GM21447 (cell line): Measurements from ENCODE around the gene TRMT1.
A peak's percentile ranks its signal among the peaks of the same experiment; 100 is the strongest.
"Not testable (repeated sequence)": the region's sequence is repeated elsewhere in the genome, so short reads cannot be mapped to it uniquely, and the experiment has no call there.

ENCODE experiments used
- ATAC-seq: cut with Tn5 transposase; IDR thresholded peaks from one replicate; pipeline ENCODE4 v1.9.1; 2021; ENCODE audit not compliant: unreplicated experiment

The TRMT1 gene

GRCh38 chr19:13116282-13117175 is at the start of gene TRMT1:
TSS of gene TRMT1 (minus strand) at chr19:13116740. CDS start at chr19:13116399, 341 bp downstream.
- peak; percentile 53 for ATAC-seq

GRCh38 chr19:13166151-13166550 is 49.6 kb upstream of the TRMT1 start:
- not testable (repeated sequence) for ATAC-seq

- no peak for ATAC-seq
Measured at GRCh38 chr19:13165162-13165997, 48.8 kb upstream of the TRMT1 start.

- ATAC-seq: no peak
Measured at GRCh38 chr19:13164343-13165161, 48.0 kb upstream of the TRMT1 start.

- ATAC-seq: no peak
Measured at GRCh38 chr19:13163609-13164342, 47.2 kb upstream of the TRMT1 start.

GRCh38 chr19:13162724-13163608 is 46.4 kb upstream of the TRMT1 start:
- ATAC-seq: peak; percentile 47

GRCh38 chr19:13160557-13160956 is 44.0 kb upstream of the TRMT1 start:
- no peak for ATAC-seq

GRCh38 chr19:13159713-13160112 is 43.2 kb upstream of the TRMT1 start:
- ATAC-seq: no peak

GRCh38 chr19:13155472-13156359 is 39.2 kb upstream of the TRMT1 start:
- no peak for ATAC-seq

- no peak for ATAC-seq
Measured at GRCh38 chr19:13154911-13155471, 38.5 kb upstream of the TRMT1 start.

- ATAC-seq: no peak
Measured at GRCh38 chr19:13154241-13154778, 37.8 kb upstream of the TRMT1 start.

GRCh38 chr19:13153569-13154240 is 37.2 kb upstream of the TRMT1 start:
- no peak for ATAC-seq

GRCh38 chr19:13152974-13153568 is 36.5 kb upstream of the TRMT1 start:
- ATAC-seq: peak; percentile 30

GRCh38 chr19:13152356-13152973 is 35.9 kb upstream of the TRMT1 start:
- peak; percentile 7 for ATAC-seq

GRCh38 chr19:13151605-13152355 is 35.2 kb upstream of the TRMT1 start:
- ATAC-seq: peak; percentile 32
